Activated CD8-positive, alpha-beta memory T cell treated with anti-CD3 and anti-CD28 coated beads, Interleukin-2, amount 50 U/mL, for 24 hours (primary cell): ENCODE data around the gene SLX1A.
"Not testable (repeated sequence)": the region's sequence is repeated elsewhere in the genome, so short reads cannot be mapped to it uniquely, and the experiment has no call there.

ENCODE experiments used
- DNase-seq: peaks from one replicate; pipeline ENCODE4 v3.0.0-alpha.2; 2020; ENCODE audit errors: extremely low read depth

The SLX1A gene

DNA sequence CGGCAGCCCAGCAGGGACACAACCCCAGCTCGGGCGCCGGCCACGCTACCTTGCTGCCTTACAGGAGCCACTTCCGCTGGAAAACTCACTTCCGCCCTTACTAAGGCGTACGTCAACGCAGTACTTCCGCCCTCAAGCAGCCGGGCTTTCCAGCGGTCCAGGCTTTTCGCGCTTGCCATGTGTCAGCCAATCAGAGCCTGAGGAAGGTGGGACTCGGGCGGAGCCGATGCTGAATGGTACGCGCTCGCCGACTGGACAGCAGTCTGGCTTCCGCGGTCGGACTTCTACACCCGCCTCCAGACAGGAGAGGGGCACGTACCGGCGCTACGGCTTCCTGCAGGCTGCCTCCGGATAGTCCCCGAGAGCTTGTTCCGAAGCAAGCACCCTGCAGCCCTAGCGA is at the start of gene SLX1A, which contains the start of gene BOLA2B:
SLX1A (plus strand) TSS at position 261 of the 400 bp plus-strand sequence. CDS start 210 bp downstream, outside the sequence.
BOLA2B (minus strand) TSS at position 52 of the 400 bp plus-strand sequence. CDS start 71 bp downstream, outside the sequence.
- DNase-seq: not testable (repeated sequence)

- DNase-seq: no peak
Measured at GRCh38 chr16:30144017-30144416, 49.7 kb upstream of the SLX1A start.

DNA sequence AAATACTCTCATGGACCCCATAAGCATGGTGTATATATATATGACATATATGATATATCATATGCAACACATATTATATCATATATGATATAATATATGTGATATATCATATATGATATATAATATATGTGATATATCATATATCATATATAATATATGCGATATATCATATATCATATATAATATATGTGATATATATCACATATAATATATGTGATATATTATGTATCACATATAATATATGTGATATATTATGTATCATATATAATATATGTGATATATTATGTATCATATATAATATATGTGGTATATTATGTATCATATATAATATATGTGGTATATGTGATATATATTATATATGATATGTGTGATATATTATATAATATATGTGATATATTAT is 48.8 kb upstream of the SLX1A start:
- DNase-seq: no peak

DNA sequence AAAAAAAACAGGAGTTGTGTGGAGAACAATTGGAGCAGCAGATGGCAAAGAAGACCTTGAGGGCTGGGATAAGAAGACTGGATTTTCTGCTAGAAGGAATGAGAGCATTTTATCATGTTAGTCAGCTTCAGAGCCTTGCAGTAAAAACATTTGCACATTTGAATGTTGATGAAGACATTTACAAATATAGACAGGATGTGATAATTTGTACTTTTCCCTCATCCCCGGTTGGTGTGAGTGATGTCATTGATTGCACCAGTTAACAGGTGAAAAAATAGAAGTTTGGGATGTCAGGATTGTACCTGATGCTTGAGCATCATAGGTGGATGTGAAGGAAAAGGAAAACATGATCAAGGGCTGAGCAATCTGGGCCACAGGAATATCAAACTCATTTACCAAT is 48.0 kb upstream of the SLX1A start:
- no peak for DNase-seq

GRCh38 chr16:30147843-30148510 is 45.7 kb upstream of the SLX1A start:
- DNase-seq: no peak

DNA sequence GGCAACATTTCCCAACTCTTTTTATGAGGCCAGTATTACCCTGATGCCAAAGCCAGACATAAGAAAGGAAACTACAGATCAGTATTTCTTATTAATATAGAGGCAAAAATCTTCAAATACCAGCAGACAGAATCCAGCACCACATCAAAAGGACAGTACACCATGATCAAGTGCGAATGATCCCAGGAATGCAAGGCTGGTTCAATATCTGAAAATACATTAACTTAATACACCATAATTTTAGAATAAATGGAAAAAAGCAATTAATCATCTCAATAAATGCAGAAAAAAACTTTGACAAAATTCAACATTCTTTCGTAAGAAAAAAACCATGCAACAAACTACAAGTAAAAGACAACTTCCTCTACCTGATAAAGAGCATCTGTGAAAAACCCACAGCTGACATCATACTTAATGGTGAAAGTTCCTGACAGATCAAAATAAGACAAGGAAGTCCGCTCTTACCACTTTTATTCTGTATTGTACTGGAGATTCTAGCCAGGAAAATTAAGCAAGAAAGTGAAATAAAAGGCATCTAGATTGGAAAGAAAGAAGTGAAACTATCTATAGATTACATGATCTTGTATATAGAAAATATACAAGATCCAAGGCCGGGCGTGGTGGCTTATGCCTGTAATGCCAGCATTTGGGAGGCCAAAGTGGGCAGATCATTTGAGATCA is 44.3 kb upstream of the SLX1A start:
- DNase-seq: no peak

- DNase-seq: no peak
Measured at GRCh38 chr16:30151091-30151490, 42.6 kb upstream of the SLX1A start.

GRCh38 chr16:30152517-30152916 is 41.2 kb upstream of the SLX1A start:
- DNase-seq: no peak

GRCh38 chr16:30155188-30155587 is 38.5 kb upstream of the SLX1A start:
- no peak for DNase-seq

- no peak for DNase-seq
Measured at GRCh38 chr16:30157214-30157613, 36.5 kb upstream of the SLX1A start.

- DNase-seq: no peak
Measured at GRCh38 chr16:30163538-30163937, 30.1 kb upstream of the SLX1A start.

- no peak for DNase-seq
Measured at GRCh38 chr16:30166202-30166902, 27.3 kb upstream of the SLX1A start.

GRCh38 chr16:30168746-30169145 is 24.9 kb upstream of the SLX1A start:
- not testable (repeated sequence) for DNase-seq

DNA sequence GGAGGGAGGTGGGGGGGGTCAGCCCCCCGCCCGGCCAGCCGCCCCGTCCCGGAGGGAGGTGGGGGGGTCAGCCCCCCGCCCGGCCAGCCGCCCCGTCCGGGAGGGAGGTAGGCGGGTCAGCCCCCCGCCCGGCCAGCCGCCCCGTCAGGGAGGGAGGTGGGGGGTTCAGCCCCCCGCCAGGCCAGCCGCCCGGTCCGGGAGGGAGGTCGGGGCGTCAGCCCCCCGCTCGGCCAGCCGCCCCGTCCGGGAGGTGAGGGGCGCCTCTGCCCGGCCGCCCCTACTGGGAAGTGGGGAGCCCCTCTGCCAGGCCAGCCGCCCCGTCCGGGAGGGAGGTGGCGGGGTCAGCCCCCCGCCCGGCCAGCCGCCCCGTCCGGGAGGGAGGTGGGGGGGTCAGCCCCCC is 24.3 kb upstream of the SLX1A start:
- not testable (repeated sequence) for DNase-seq

DNA sequence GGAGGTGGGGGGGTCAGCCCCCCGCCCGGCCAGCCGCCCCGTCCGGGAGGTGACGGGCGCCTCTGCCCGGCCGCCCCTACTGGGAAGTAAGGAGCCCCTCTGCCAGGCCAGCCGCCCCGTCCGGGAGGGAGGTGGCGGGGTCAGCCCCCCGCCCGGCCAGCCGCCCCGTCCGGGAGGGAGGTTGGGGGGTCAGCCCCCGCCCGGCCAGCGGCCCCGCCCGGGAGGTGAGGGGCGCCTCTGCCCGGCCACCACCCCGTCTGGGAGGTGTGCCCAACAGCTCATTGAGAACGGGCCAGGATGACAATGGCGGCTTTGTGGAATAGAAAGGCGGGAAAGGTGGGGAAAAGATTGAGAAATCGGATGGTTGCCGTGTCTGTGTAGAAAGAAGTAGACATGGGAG is 23.5 kb upstream of the SLX1A start:
- DNase-seq: not testable (repeated sequence)

DNA sequence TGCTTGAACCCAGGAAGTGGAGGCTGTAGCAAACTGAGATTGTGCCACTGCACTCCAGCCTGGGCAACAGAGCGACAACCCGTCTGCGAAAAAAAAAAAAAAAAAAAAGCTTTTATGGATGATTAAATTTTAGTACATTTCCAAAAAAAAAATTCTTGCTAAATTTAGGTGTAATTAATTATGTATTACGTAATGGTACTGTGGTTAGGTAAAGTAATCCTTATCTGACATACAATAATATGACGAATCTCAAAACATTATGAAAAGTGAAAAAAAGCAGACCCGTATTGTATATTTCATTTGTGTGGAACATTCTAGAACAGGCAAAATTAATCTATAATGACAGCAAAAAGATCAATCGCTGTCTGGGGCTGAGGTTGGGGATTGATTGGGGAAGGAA is 20.6 kb upstream of the SLX1A start:
- DNase-seq: no peak

DNA sequence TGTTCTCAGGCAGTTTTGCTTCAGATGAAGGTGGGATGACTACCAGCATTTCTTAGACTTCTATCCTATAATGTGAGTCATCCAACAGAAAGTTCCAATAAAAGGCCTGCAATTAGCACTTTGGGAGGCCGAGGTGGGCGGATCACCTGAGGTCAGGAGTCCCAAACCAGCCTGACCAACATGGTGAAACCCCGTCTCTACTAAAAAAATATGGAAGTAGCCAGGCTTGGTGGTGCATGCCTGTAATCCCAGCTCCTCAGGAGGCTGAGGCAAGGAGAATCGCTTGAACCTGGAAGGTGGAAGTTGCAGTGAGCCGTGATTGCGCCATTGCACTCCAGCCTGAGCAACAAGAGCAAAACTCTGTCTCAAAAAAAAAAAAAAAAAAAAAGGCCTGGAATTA is 16.8 kb upstream of the SLX1A start:
- DNase-seq: not testable (repeated sequence)

DNA sequence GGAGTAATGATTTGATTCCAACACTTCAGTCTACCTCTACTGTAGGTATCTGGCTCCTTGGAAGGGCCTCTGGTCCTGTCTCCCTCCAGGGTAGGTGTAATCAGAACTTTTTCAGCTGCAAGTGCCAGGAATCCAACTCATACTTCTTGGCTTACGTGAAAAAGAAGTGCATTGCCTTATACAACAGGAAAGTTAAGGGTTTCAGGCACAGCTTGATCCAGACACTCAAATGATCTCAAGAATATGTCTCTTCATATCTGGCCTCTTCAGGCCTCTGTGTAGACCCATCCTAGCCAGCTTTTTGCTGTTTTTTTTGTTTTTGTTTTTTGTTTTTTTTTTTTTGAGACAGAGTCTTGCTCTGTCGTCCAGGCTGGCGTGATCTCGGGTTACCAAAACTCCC is 14.5 kb upstream of the SLX1A start:
- DNase-seq: no peak

GRCh38 chr16:30179931-30180330 is 13.7 kb upstream of the SLX1A start:
- no peak for DNase-seq

DNA sequence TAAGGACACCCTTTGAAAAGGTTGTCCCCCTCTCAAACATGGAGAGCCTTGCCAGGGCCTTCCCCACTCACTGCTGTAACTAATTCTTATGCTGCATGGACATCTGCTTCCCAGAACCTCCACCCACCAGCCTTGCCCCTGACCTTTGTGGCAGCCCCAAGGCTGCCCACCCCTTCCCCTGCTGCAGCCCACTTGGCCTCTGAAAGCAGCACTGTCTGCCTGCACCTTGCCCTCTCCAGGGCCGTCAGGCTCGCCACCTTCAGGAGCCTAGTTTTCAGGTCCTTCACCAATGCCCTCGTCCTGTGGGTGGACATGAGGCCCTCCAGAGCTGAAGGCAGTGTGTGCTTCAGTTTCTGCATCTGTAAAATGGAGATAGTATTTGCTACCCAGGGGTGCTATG is 12.9 kb upstream of the SLX1A start:
- DNase-seq: no peak

- peak; percentile 59 for DNase-seq
Measured at GRCh38 chr16:30183233-30184095, 10.2 kb upstream of the SLX1A start, which contains the start of gene CORO1A. Gene CORO1A (plus strand): TSS chr16:30183602. CDS start chr16:30185210, 1,608 bp downstream.
